Measurements from ENCODE around the gene C1orf159.

DNA sequence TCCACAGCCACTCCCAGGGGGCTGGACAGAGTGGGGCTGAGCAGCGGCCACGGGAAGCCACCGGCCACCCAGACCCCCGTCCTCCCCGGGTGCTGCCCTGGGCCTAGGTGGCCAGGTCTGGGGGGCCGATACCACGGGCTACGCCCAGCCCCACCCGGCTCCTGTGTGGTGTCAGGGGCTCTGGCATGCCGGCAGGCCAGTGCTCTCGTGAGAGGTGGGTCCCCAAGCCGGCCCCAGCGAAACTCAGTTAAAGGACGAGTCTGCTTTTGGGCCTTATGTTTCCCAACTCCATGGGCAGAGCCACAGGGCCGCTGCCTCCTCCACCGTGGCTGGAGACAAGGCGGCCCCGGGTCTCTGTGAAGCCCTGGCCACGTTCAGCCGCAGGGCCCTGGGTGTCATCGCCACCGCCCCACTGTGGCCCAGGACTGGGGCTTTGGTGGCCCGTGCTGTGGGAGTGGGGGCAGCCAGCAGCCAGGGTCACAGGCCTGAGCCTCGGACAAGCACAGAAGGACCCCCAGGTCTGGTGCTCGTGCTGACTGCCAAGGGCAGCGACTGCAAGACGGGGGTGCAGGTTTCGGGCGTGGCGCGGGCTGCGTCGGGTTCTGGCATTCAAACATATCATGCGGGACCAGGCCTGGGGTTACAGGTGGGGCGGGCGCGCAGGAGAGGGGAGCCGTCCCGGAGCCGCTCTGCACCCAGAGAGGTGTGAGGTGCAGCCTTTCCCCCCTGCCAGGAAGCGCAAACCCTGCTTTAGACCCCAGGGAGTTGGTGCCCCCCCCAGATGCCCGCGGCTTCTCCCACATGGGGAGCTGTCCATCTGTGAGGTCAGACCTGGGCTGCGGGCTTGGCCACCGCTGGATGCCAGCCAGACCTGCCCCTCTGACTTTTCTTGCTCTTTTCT, 11.9 kb upstream of the C1orf159 start:
- TF ChIP-seq, protein P1, sequence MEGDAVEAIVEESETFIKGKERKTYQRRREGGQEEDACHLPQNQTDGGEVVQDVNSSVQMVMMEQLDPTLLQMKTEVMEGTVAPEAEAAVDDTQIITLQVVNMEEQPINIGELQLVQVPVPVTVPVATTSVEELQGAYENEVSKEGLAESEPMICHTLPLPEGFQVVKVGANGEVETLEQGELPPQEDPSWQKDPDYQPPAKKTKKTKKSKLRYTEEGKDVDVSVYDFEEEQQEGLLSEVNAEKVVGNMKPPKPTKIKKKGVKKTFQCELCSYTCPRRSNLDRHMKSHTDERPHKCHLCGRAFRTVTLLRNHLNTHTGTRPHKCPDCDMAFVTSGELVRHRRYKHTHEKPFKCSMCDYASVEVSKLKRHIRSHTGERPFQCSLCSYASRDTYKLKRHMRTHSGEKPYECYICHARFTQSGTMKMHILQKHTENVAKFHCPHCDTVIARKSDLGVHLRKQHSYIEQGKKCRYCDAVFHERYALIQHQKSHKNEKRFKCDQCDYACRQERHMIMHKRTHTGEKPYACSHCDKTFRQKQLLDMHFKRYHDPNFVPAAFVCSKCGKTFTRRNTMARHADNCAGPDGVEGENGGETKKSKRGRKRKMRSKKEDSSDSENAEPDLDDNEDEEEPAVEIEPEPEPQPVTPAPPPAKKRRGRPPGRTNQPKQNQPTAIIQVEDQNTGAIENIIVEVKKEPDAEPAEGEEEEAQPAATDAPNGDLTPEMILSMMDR (IDR thresholded peaks at IDR 0.05; ENCODE audit: low read depth, low read length) = no peak
- TF ChIP-seq MYC (IDR thresholded peaks at IDR 0.05; ENCODE audit: low read depth, low read length) (no peak), POLR2A (IDR thresholded peaks at IDR 0.05; ENCODE audit: extremely low read depth, insufficient read length) (no peak)
